COLO668 (cell line): ENCODE results near the gene BCR.

Source experiments
- DNase-seq: peaks from one replicate; lab custom pipeline; 2025; ENCODE audit not compliant: unreplicated experiment; lab: John Stamatoyannopoulos, UW

The BCR gene

DNA sequence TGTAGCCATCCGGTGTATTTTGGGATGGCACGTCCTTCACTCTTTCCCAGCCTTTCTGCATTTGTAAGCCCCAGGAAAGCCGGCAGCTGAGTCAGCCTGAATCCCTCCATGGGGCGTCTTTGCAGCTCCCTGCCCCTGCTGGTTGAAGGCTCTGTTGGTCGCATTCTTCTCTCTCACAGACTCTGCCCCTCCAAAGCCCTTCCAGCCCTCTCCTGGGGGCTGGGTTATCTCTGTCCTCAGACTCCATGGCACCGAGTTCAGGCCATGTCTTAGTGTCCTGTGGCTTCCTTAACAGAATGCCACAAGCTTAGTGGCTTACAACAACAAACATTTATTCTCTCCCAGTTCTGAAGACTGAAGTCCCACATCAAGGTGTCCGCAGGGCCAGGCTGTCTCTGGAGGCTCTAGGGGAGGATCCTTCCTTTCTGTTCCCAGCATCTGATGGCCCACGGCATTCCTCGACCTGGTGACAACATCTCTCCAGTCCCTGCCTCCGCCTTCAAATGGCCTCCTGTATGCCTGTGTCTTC, 62.2 kb downstream of the BCR start:
- no peak for DNase-seq

DNA sequence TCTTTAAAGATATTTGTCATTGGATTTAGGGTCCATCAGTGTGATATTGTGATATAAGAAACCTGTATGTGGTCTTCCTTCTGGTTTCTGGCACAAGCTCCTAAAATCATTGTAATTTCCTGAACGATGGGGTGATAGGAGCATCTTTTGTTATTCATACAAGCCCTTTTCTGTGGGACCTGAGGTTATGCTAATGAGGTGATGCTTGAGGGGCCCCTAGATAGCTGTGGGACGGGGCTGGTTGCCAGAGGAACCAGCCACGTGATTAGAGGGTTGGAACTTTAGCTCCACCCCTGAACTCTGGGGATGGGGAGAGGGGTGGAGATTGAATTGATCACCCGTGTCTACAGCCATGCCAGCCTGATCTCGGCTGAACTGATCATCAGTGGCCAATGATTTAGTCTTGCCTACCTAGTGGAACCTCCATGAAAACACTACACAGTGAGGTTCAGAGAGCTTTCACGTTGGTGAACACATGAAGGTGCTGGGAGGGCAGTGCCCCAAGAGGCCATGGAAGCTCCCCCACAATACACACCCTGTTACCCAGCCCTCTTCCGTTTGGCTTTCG, 62.8 kb downstream of the BCR start:
- no peak for DNase-seq

DNA sequence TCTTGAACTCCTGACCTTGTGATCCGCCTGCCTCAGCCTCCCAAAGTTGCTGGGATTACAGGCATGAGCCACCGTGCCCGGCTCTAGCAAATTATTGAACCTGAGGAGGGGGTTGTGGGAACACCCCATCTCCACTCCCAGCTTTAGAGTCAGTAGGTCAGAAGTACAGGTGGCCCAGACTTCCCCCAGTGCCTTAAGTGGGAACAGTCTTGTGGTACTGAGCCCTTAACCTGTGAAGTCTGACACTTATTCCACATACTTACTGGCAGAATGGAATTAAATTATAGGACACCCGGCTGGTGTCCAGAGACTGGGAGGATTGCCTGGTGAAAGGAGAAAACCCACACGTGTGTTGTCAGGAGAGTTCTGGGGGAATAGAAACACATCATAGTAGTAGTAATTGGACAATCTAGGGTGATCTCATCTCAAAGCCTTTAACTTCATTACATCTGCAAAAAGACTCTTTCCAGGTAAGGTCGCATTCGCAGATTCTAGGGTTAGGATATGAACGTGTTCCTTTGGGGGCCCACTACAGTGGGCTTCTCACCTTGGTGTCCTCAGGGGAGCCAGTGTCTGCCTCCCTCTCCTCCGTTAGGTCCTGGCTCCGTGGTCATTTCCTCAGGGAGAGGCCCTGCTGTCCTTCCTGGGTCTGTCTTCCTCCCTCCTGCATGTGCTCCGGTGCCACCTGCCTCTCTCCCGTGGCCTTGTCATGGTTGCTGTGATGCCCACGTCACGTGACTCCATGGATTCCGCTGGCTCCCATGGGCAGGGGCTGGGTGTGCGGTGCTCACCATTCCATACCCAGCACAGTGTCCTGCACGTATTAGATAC, 63.8 kb downstream of the BCR start:
- peak; percentile 49 for DNase-seq

DNA sequence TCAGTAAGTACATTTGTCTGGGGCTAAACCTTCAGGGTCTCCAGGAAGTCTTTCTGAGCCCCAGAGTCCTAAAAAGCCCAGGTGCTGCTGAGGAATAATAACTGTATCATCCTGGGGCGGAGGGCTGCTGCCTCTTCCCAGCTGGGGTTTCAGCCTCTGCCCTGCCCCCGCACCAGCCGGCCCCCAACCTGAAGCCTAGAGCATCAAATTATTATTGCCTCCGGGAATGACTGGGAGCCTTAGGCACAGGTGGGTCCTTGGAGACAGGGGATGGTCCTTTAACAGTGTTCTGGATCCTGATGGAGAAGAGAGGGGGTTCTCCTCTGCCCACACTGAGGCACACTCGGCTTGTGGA, 64.4 kb downstream of the BCR start:
- DNase-seq, result peak; percentile 49

DNA sequence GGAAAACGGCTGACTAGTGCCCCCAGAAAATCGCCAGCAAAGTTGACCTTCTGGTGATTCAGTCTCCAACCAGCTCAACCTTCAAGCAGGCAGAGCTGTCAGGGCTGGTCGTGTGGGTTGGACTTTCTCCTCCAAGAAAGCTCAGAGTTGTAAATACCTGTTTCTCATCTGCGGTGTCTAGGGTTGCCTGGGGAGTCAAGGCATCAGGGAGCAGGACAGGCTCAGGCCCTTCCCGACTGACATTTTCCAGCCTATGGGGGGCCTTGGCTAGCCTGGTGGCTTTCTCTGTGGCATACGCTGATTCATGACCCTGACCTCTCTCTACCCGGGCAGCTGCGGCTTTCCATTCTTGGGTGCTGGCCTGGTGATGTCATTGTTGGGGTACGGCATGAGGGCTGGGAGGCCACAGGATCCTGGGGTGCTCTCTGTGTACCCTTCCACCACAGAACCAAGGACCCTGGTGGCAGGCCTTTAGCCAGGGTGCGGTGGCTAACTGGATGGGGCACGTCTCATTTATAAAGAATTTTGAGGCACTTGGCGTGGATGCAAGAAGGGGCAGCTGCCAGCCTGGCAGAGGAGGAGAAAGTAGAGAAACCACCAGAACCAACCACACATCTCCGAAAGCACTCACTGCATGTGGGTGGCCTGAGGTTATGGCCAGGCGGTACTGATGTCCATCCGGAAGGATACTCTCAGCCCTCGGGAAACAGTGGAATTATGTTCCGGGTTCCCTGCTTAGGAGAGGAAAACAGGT, 64.9 kb downstream of the BCR start:
- no peak for DNase-seq

DNA sequence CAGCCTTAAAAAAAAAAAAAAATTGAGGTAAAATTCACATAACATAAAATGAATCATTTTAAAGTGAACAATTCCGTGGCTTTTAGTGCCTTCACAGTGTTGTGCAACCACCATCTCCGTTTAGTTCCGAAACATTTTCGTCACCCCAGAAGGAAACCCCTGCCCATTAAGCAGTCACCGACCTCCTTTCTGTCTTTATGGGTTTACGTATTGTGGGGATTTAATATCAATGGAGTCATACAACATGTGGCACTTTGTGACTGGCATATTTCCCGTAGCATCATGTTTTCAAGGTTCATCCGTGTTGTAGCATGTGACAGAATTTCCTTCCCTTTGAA, 65.5 kb downstream of the BCR start:
- DNase-seq, result no peak

DNA sequence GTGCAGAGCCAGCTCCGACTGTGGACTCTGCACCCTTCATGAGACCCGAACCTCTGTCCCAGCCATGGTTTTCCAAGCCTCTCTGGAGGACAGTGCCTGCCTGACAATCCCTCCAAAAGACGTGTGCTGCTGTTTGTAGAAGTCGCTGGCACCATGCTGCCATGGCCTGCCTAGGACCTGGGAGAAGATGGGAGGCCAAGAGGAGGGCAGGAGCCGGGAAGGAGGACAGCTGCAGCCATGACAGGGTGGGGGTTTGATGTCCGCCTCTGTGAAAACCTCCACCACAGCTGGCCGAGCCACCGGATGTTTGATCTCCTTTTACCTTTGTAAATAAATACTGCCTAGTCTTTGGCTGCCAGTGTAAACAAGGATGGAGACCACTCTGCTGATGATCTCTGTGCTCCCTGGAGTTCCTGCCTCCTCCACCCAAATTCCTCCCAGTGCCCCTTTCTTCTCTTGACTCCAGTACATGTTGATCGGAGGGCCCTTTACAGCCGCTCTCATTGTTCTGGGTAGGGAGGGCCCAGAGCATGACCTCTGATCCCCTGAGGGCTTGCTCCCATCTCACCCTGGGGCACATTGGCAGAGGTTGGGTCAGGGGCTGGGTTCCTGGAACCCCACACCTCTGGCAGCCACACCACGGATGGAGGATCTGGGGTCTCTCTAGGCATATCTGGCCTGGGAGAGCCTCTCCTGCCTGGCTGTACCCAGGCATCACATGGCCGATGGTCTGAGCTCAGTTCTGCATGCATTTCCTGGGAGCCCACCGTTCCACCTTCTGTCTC, 66.9 kb downstream of the BCR start:
- peak; percentile 85 for DNase-seq

DNA sequence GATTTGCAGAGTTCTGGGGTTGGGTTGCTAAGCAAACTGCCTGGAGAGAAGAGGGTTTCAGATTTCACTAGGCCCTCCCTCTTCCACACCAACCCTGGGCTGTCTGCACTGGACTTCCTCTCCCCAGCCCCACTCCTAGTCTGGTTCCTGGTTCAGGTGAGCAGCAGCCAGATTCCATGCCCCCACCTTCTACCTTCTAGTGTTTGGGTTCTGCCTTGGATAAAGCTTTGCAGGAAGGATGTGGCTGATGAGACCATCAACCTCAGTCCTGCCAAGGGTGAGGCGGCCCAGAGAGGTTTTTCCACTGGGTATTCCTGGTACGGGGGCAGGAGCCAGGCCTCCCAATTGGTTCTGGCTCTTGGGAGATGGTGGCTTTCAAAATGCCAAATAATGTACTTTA, 68.3 kb downstream of the BCR start:
- peak; percentile 73 for DNase-seq

DNA sequence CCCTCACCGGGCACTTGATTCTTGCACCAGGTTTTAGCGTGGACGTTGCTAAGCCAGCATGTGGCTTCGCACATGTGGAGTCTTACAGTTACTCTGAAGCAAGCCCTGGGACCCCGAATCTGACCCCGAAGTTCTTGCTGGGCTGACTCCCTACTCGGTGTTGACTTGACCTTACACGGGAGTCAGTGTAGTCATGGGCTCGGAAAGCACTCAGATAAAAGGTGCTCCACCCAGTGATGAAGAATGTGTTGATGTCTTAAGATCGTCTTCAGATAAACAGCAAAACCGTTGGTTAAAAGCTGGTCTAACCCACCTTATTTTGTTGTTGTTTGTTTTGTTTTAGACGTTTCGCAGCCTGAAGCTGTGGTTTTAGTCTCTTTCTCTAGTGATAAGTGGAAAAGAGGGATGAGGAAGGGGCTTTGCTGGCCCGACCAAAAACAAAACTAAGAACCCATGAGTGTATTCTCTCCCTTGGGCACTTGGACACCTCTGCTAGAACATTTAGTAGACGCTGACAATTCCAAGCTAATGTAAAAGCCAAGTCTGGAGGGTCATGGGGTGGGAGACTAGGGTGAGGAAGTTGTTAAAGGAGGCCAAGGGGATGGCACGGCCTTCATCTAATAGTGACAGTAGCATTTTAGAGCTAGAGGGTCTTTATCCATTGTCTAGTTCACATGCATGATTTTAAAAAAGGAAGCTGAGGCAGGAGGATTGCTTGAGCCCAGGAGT, 69.9 kb downstream of the BCR start:
- DNase-seq, result no peak

DNA sequence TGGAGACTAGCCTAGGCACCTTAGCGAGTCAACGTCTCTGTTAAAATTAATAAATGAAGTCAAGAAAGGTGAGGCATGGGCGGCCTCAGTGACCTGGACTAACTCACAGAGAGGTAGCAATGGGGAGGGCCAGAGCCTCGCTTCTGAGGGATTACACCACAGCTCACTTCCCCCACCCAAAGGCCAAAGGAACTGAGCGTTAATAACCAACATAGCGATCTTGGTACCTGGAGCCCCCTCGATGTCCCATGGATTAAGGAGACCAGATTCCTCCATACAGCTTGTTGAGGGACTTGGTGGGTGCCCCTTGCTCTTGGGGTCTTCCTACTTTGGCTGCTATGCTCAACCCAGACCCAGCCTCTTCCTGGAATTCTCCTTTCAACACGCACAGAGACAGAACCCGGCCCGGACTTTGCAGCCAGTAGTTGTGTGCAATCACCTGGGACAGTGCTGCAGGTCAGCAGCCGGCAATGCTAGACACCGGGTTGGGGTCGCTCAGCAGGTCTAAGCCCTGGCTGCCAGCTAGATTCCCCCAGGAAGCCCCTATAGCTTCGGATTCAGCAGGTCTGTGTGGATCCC, 70.6 kb downstream of the BCR start:
- no peak for DNase-seq

DNA sequence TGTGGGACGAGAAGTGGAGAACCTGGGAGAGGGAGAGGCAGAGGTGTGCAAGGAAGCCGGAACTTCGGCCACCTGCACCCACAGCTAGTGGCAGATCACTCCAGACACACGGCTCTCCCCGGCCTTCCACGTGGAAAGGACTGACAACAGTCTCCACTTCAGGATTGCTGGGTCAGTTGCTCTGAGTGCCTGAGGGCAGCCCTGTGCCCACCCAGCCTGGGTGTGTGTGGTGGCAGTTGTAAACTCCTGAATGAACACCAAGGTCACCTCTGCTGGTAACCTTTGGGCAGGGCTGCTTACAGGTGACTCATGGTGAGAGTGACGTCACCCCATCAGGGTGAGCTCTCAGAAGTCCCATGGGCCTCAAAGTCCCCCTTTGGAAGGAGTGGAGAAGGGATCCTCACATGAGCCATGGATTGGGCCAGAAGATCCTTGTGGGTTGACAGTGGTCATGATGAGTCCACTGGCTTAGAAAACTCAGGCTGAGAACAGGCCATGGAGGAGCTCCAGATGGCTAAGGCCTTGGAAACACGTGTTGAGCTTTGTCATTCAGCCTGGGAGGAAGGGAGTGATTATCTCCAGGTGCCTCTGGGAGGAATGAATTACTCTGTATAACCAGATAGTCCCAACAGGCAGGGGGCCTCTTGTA, 71.3 kb downstream of the BCR start:
- peak; percentile 70 for DNase-seq

DNA sequence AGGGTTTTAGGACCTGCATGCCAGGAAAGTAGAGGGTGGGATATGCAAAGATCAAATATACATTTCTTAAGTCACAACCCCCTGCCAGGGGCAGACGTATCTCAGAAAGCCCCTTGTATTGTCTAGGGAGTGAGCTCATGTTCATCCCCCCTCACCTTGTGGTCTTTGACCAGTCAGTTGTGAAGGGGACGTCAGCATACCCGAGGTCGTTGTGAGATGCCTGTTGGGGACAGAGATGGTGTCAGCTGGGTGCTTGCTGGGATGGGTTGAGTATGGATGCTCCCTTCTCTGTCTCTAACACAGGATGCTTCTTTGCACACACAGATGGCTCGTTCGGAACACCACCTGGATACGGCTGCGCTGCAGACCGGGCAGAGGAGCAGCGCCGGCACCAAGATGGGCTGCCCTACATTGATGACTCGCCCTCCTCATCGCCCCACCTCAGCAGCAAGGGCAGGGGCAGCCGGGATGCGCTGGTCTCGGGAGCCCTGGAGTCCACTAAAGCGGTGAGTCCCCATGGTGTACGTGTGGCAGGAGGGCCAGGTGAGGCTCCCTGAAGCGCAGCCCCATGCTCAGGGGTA, 73.3 kb downstream of the BCR start:
- no peak for DNase-seq

DNA sequence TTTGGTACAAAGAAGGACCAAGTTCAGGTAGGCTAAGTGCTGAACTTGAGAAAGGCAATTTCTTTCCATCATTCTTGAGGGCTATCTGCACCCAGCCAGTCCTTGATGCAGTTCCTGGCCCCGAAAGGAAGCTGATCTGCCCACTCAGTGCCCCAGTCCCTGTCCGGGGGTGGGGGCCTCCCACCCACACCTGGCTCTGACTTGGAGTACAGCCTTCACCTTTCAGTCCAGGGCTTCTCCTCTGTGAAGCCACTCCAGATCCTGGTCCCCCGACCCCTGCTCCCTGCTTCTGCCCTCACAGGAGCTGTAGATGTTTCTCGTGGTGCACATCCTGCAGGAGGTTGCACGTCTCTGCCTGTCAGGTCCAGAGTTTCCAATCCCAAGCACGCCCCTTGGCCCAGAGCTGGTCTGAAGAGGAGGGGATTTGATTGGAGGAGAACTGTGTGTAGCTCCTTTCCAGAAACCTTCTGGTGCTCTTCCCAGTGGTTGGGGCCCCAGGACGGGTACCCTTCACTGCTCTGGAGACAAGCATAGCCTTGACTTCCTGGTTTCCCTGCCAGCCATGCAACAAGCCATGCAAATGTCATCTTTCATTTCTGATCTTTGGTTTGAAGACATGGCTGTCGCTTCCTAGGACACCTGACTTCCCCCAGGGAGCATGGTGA, 75.3 kb downstream of the BCR start:
- DNase-seq, result no peak

DNA sequence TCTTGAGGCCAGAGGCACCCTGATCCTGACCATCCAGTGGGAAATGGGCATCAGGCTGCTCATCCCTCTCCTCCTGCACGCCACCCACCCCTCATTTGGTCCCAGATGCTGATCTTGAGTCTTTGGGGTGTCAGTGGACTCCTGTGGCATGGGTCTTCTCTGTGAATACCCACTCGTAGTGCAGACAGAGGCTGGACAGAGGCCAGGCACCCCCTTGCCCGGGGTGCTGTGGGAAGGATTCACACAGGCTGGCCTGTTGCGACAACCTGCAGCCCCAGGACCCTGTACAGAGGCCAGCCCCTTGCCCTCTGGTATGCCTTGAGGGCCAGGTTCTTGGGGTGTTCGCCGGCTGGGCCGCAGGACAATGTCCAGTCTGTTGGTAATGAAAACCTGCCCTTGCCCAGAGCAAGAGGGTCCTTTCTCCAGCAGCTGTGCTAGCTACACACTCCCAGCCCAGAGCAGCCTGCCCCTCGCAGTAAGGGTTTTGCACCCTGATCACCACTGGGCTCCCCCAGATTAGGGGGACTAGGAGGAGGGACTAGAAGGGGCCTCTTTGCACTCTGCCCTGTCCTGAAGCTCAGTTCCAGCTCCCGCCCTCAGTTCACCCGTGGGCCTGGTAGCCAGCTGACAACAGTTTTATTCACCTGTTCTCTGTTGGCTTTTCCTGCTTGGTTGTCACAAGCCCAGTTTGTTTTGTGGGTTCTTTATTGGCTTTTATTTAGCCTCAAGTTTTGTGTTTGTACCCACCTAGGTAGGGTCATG, 76.0 kb downstream of the BCR start:
- DNase-seq, result no peak

DNA sequence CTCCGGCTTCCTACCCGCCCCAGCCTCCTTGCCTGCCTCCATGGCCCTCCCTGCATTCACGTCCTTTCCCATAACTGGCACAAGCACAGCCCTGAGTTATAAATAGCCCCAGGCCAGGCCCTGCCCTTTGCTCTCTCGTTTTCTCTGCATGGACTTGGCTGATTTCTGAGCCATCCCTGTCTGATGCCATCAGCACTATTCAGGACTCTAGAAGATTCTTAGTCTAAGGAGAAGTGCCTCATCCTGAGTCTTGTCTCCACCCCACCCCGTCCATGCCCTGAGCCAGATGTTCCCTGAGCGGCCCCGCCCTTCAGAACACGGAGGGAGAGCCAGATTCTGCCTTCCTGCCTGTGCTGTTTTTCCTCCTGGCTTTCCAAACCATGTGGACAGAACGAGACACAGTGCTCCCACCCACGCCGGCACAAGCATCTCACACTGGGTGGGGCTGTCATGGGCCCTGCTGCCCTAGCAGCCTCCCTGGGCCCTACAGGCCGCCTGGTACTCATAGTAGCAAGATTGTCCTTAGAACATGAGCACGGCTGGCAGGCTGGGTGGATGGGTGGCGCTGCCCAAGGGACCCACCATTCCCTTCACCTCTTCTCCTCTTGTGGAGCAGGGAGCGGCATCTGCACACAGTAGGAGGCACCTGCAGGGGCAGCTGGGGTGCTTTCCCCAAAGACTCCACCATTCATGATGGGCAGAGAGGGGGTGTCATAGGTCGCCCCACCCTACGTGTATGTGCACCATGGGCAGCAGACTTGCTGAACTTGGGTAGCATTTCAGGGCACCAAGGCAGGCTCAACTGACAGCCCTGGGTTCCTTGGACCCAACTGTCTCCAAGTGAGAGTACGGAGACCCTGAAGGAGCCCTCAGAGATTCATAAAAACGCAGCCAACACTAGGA, 76.9 kb downstream of the BCR start:
- no peak for DNase-seq

DNA sequence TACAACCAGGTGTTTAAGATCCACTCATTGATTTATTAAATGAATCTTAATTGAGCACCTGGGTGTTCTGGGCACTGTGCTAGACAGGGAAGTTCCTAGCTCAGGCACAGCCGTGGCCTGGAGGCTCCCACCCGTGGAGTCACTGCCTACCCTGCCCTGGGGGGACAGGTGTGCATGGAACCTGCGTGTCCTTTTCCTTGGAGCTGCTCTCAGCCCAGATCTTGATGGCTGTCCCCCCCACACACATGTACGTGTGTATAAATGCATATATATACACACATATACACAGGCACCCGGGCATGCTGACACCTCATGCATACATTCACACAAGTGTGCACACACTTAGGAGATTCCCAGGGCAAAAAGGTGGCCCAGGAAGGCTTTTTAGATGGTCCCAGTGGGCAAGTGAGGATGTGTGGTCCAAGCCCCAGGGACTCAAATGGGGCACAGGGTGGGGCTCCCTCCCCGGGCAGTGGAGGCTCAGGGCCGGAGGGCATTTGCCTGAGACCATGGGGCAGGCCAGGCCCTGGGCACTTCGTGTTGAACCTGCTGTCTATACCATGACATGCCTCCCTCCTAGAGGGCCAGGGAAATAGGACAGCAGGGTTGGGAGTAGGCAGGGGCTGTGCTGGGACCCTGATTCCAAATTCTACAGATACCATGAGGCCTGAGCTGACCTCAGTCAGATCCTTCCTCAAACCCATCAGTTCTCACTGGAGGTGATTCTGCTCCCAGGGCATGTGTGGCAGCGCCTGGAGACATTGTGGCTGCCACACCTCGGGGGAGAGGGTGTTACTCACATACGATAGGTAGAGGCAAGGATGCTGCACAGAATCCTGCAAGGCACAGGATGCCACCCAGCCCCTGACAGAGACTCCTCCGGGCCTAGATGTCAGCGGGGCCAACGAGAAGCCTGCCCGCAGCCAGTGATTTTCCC, 77.8 kb downstream of the BCR start:
- DNase-seq, result no peak
